Body of pancreas (tissue), 4 donors: Measurements from ENCODE around the gene MYO5A. TPM values are rescaled to one million over a fixed set of nuclear protein-coding genes. Genes with fewer than 3 reads are reported as not detected.

Source experiments
- ATAC-seq: fragments of 150-250 bp; one replicate; pipeline ENCODE4 v1.9.1; 2016
- DNase-seq, 4 donors: peaks; one replicate each; pipeline ENCODE4 v3.0.0-alpha.2; 2019
- H3K27ac ChIP-seq, 4 donors: fragments of 200-600 bp; sonication (generic); 1 replicate in 3 of 4; 2 replicates in 1 of 4; pipeline versions ENCODE4 v1.5.1 to v1.6.1; 2016 to 2019; ENCODE audit warnings: mild to moderate bottlenecking in 1 of 4, mixed read lengths in 1 of 4, moderate library complexity in 1 of 4
- H3K27me3 ChIP-seq, 2 donors: fragments of 200-600 bp; sonication (generic); one replicate each; pipeline ENCODE4 v1.6.0; 2016; ENCODE audit warnings: mild to moderate bottlenecking in 1 of 2
- H3K36me3 ChIP-seq, 2 donors: fragments of 200-600 bp; sonication (generic); replicated peaks in 1 of 2; 2 replicates each; pipeline ENCODE4 v1.5.1; 2016; ENCODE audit warnings: low read depth in 2 of 2; ENCODE audit not compliant: insufficient read depth in 1 of 2
- H3K4me1 ChIP-seq: fragments of 200-600 bp; sonication (generic); one replicate; pipeline ENCODE4 v1.6.0; 2016
- H3K4me3 ChIP-seq, 2 donors: fragments of 200-600 bp; sonication (generic); 1 replicate in 1 of 2; 2 replicates in 1 of 2; pipeline ENCODE4 v1.5.1; 2016 to 2019
- H3K9me3 ChIP-seq, 3 donors: fragments of 200-600 bp; sonication (generic); 1 replicate in 2 of 3; 2 replicates in 1 of 3; pipeline ENCODE4 v1.5.1; 2016
- POLR2A ChIP-seq, 3 donors: fragments of 450-650 bp; IDR thresholded peaks; one replicate each; pipeline ENCODE4 v1.6.1; 2016; ENCODE audit warnings: antibody characterized with exemption in 3 of 3, mild to moderate bottlenecking in 2 of 3
- WGBS, 2 donors: methylation state at CpG; one replicate each; pipeline ENCODE4 v1.1.5; 2017; 5-methylcytosine and 5-hydroxymethylcytosine counted together
- intact Hi-C: fragments of 100-400 bp; cut with DNase I; formaldehyde crosslinking; loops from one replicate; pipeline ENCODE4 v1.15.1; 2023
- total RNA-seq, 2 donors: library from RNA; depleted of rRNA; stranded (reverse); fragments of >200 nt; gene quantifications; one replicate each; pipeline ENCODE4 v1.1.0, GENCODE V29; 2016
- TF ChIP-seq, protein P1 (sequence below), 7 experiments: fragments of 450-650 bp in 4 of 7; fragments of 200-600 bp in 3 of 7; sonication (generic) in 3 of 7; IDR thresholded peaks; one replicate each; pipeline ENCODE4 v1.5.1; 2016 to 2019; ENCODE audit warnings: antibody characterized with exemption in 7 of 7

Gene MYO5A
- total RNA-seq, 2 donors from 2014 or later: 8.2 to 11.9 TPM

- no peak for TF ChIP-seq POLR2A (IDR thresholded peaks at IDR 0.05)
- TF ChIP-seq, protein P1, sequence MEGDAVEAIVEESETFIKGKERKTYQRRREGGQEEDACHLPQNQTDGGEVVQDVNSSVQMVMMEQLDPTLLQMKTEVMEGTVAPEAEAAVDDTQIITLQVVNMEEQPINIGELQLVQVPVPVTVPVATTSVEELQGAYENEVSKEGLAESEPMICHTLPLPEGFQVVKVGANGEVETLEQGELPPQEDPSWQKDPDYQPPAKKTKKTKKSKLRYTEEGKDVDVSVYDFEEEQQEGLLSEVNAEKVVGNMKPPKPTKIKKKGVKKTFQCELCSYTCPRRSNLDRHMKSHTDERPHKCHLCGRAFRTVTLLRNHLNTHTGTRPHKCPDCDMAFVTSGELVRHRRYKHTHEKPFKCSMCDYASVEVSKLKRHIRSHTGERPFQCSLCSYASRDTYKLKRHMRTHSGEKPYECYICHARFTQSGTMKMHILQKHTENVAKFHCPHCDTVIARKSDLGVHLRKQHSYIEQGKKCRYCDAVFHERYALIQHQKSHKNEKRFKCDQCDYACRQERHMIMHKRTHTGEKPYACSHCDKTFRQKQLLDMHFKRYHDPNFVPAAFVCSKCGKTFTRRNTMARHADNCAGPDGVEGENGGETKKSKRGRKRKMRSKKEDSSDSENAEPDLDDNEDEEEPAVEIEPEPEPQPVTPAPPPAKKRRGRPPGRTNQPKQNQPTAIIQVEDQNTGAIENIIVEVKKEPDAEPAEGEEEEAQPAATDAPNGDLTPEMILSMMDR (IDR thresholded peaks at IDR 0.05): no peak
- intact Hi-C loops: no loop called here
- peaks cover 14% of the 10 kb centered on the region for H3K4me1 ChIP-seq
- DNase-seq (no peak), ATAC-seq (peak; percentile 49)
- H3K4me3 ChIP-seq: no peak overlapping the region
- WGBS, 2 donors: 48 to 65% methylated on average over 8 of the region's 8 CpGs
- H3K9me3 ChIP-seq: no peaks in the 10 kb centered on the region
- H3K27ac ChIP-seq: peak overlapping the region in 3 of 4 donors; percentile 43 to 71 (median 58)
- H3K36me3 ChIP-seq: no peaks in the 10 kb centered on the region
- no peaks in the 10 kb centered on the region for H3K27me3 ChIP-seq
These were observed 220.1 kb downstream of the MYO5A start for GRCh38 chr15:52308446-52309153.

- ATAC-seq (no peak), DNase-seq (no peak)
- Histone ChIP-seq H3K4me1 (peaks cover 14% of the 10 kb centered on the region), H3K27me3 (no peaks in the 10 kb centered on the region), H3K4me3 (no peak overlapping the region), H3K27ac (peak overlapping the region in 2 of 4 donors; percentile 43 to 71), H3K9me3 (no peaks in the 10 kb centered on the region), H3K36me3 (no peaks in the 10 kb centered on the region)
- TF ChIP-seq POLR2A (IDR thresholded peaks at IDR 0.05): no peak
- TF ChIP-seq, protein P1 (IDR thresholded peaks at IDR 0.05): no peak
- 90% methylated on average over 4 of the region's 4 CpGs for WGBS, 2 donors
- intact Hi-C loops: no loop called here
These were observed 220.8 kb downstream of the MYO5A start for GRCh38 chr15:52307847-52308246.

DNA sequence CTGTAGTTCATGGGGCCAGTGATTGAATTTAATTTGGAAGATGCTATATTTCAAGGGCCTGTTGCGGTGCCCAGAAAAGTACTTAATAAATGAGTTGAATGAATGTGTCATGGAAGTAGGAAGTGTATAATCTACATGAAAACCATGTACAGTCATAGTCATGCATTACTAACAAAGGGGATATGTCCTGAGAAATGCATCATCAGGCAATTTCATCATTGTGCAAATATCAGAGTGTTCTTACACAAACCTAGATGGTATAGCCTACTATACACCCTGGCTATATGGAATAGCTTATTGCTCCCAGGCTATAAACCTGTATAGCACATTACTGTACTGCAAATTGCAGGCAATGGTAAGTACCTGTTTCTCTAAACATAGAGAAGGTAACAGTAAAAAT lies 222.4 kb downstream of the MYO5A start:
- Histone ChIP-seq H3K4me3 (no peak overlapping the region), H3K4me1 (peaks cover 14% of the 10 kb centered on the region), H3K9me3 (no peaks in the 10 kb centered on the region), H3K27me3 (no peaks in the 10 kb centered on the region), H3K27ac (no peak overlapping the region), H3K36me3 (no peaks in the 10 kb centered on the region)
- intact Hi-C loops: no loop called here
- TF ChIP-seq POLR2A (IDR thresholded peaks at IDR 0.05): no peak
- TF ChIP-seq, protein P1 (IDR thresholded peaks at IDR 0.05): no peak
- WGBS, 2 donors: 95 to 96% methylated on average over 1 of the region's 1 CpG
- ATAC-seq (no peak), DNase-seq (no peak)

GRCh38 chr15:52303093-52303772 lies 225.4 kb downstream of the MYO5A start:
- TF ChIP-seq POLR2A (IDR thresholded peaks at IDR 0.05): no peak
- TF ChIP-seq, protein P1 (IDR thresholded peaks at IDR 0.05): no peak
- 79 to 85% methylated on average over 3 of the region's 3 CpGs for WGBS, 2 donors
- Histone ChIP-seq H3K4me1 (peaks cover 1% of the 10 kb centered on the region), H3K4me3 (no peak overlapping the region), H3K27ac (no peak overlapping the region), H3K36me3 (no peaks in the 10 kb centered on the region), H3K9me3 (no peaks in the 10 kb centered on the region), H3K27me3 (no peaks in the 10 kb centered on the region)
- intact Hi-C loops: no loop called here
- no peak for DNase-seq
- ATAC-seq: no peak
